CD4-positive, CD25-positive, alpha-beta regulatory T cell (primary cell): Measurements from ENCODE around the gene EDC3. TPM values are rescaled to one million over a fixed set of nuclear protein-coding genes. Genes with fewer than 3 reads are reported as not detected.
"Not testable (repeated sequence)": the region's sequence is repeated elsewhere in the genome, so short reads cannot be mapped to it uniquely, and the experiment has no call there.

Source experiments
- ATAC-seq, 2 donors: fragments of 150-1000 bp; cut with Tn5 transposase; one replicate each; pipeline ENCODE4 v1.10.0; 2021; ENCODE audit warnings: low read depth in 2 of 2, moderate number of reproducible peaks in 2 of 2, moderate library complexity in 1 of 2
- DNase-seq, 3 donors: peaks; one replicate each; pipeline versions ENCODE4 v3.0.0 to v3.0.0-alpha.2; 2012 to 2022; ENCODE audit warnings: mixed read lengths in 1 of 3
- H3K27ac ChIP-seq: one replicate; pipeline ENCODE4 v1.7.0; 2013; ENCODE audit warnings: mild to moderate bottlenecking, low read length; ENCODE audit not compliant: insufficient read depth, poor library complexity, severe bottlenecking
- H3K27me3 ChIP-seq: one replicate; pipeline ENCODE4 v1.7.0; 2013; ENCODE audit warnings: low read length; ENCODE audit not compliant: control insufficient read depth, insufficient read depth
- H3K36me3 ChIP-seq: one replicate; pipeline ENCODE4 v1.7.0; 2013; ENCODE audit warnings: mild to moderate bottlenecking, low read length, moderate library complexity; ENCODE audit not compliant: control insufficient read depth, insufficient read depth
- H3K4me1 ChIP-seq: 2 replicates; pipeline ENCODE4 v1.7.0; 2013; ENCODE audit warnings: mild to moderate bottlenecking, low read length; ENCODE audit not compliant: insufficient read depth, control insufficient read depth, poor library complexity, severe bottlenecking
- H3K4me3 ChIP-seq: one replicate; pipeline ENCODE4 v1.7.0; 2013; ENCODE audit warnings: low read depth, mild to moderate bottlenecking, low read length, moderate library complexity
- H3K9me3 ChIP-seq, 2 experiments: 1 replicate in 1 of 2; 2 replicates in 1 of 2; pipeline ENCODE4 v1.7.0; 2013; ENCODE audit warnings: low read length in 2 of 2, mild to moderate bottlenecking in 1 of 2, moderate library complexity in 1 of 2; ENCODE audit not compliant: control insufficient read depth in 2 of 2
- H3K27ac Mint-ChIP-seq, 3 donors: one replicate each; pipeline ENCODE4 v1.8.0; 2020 to 2022; ENCODE audit warnings: mild to moderate bottlenecking in 3 of 3, mixed read lengths in 3 of 3, moderate library complexity in 2 of 3
- H3K27me3 Mint-ChIP-seq: one replicate; pipeline ENCODE4 v1.8.0; 2022; ENCODE audit warnings: mild to moderate bottlenecking, mixed read lengths
- H3K36me3 Mint-ChIP-seq: one replicate; pipeline ENCODE4 v1.8.0; 2020; ENCODE audit warnings: mixed read lengths
- H3K4me1 Mint-ChIP-seq, 4 donors: one replicate each; pipeline ENCODE4 v1.8.0; 2020 to 2022; ENCODE audit warnings: mixed read lengths in 4 of 4, mild to moderate bottlenecking in 1 of 4
- H3K4me3 Mint-ChIP-seq, 4 donors: one replicate each; pipeline ENCODE4 v1.8.0; 2020 to 2022; ENCODE audit warnings: mild to moderate bottlenecking in 4 of 4, mixed read lengths in 4 of 4, moderate library complexity in 3 of 4
- H3K9me3 Mint-ChIP-seq, 7 donors: one replicate each; pipeline ENCODE4 v1.8.0; 2020 to 2022; ENCODE audit warnings: mixed read lengths in 7 of 7, mild to moderate bottlenecking in 3 of 7, moderate library complexity in 2 of 7
- polyA plus RNA-seq, 4 donors: library from polyadenylated mRNA; unstranded; fragments of 300-500 nt; fragmentation: Illumina TruSeq; gene quantifications; one replicate each; pipeline ENCODE4 v1.2.3, GENCODE V29; 2021
- total RNA-seq: library from RNA; stranded (reverse); gene quantifications from one replicate; pipeline ENCODE4 v1.2.3, GENCODE V29; 2022

Gene EDC3
- total and polyA plus RNA-seq, 5 donors from 2014 or later, result 22.2 to 30.2 (median 25.9) TPM

- H3K27ac Mint-ChIP-seq, result peak overlapping the region in 1 of 3 donors; percentile 33
These were observed 62.0 kb downstream of the EDC3 start for GRCh38 chr15:74633781-74634180.

GRCh38 chr15:74632601-74633000 is 63.2 kb downstream of the EDC3 start:
- Mint-ChIP-seq H3K4me1 (peaks cover 0 to 20% (median 6%) of the 10 kb centered on the region in 4 donors), H3K27ac (no peak overlapping the region), H3K9me3 (no peaks in the 10 kb centered on the region), H3K36me3 (peaks cover 42% of the 10 kb centered on the region), H3K27me3 (no peaks in the 10 kb centered on the region), H3K4me3 (no peak overlapping the region)
- Histone ChIP-seq H3K36me3 (peaks cover 82% of the 10 kb centered on the region), H3K9me3 (no peaks in the 10 kb centered on the region), H3K4me3 (no peak overlapping the region), H3K4me1 (no peaks in the 10 kb centered on the region), H3K27ac (no peak overlapping the region), H3K27me3 (no peaks in the 10 kb centered on the region)
- ATAC-seq, result no peak
- no peak for DNase-seq

More at GRCh38 chr15:74633781-74634180, 62.0 kb downstream of the EDC3 start:
- Mint-ChIP-seq H3K9me3 (no peaks in the 10 kb centered on the region), H3K4me3 (no peak overlapping the region), H3K36me3 (peaks cover 42% of the 10 kb centered on the region), H3K4me1 (peaks cover 0 to 9% (median 6%) of the 10 kb centered on the region in 4 donors), H3K27me3 (no peaks in the 10 kb centered on the region)
- H3K4me3 ChIP-seq, result no peak overlapping the region
- DNase-seq, result no peak
- H3K9me3 ChIP-seq, result no peaks in the 10 kb centered on the region
- no peaks in the 10 kb centered on the region for H3K4me1 ChIP-seq
- H3K27me3 ChIP-seq, result no peaks in the 10 kb centered on the region
- no peak for ATAC-seq
- peaks cover 81% of the 10 kb centered on the region for H3K36me3 ChIP-seq
- H3K27ac ChIP-seq, result no peak overlapping the region

GRCh38 chr15:74631935-74632560 is 63.8 kb downstream of the EDC3 start:
- no peaks in the 10 kb centered on the region for H3K9me3 Mint-ChIP-seq
- Histone ChIP-seq H3K9me3 (no peaks in the 10 kb centered on the region), H3K27ac (no peak overlapping the region), H3K4me1 (peaks cover 4% of the 10 kb centered on the region), H3K27me3 (no peaks in the 10 kb centered on the region), H3K4me3 (no peak overlapping the region), H3K36me3 (peaks cover 82% of the 10 kb centered on the region)
- peak in 1 of 2 donors; percentile 52 for ATAC-seq
- peak overlapping the region in 2 of 3 donors; percentile 42 to 83 for H3K27ac Mint-ChIP-seq
- peaks cover 42% of the 10 kb centered on the region for H3K36me3 Mint-ChIP-seq
- peaks cover 4 to 26% (median 6%) of the 10 kb centered on the region in 4 donors for H3K4me1 Mint-ChIP-seq
- DNase-seq, result peak; percentile 26 to 70 (median 53)
- H3K4me3 Mint-ChIP-seq, result no peak overlapping the region
- H3K27me3 Mint-ChIP-seq, result no peaks in the 10 kb centered on the region

GRCh38 chr15:74631408-74631807 is 64.4 kb downstream of the EDC3 start:
- Mint-ChIP-seq H3K36me3 (peaks cover 42% of the 10 kb centered on the region), H3K4me3 (no peak overlapping the region), H3K27me3 (no peaks in the 10 kb centered on the region), H3K27ac (peak overlapping the region in 1 of 3 donors; percentile 83), H3K9me3 (no peaks in the 10 kb centered on the region), H3K4me1 (peaks cover 4 to 32% (median 9%) of the 10 kb centered on the region in 4 donors)
- Histone ChIP-seq H3K4me1 (peaks cover 10% of the 10 kb centered on the region), H3K27me3 (no peaks in the 10 kb centered on the region), H3K4me3 (no peak overlapping the region), H3K9me3 (no peaks in the 10 kb centered on the region), H3K27ac (no peak overlapping the region), H3K36me3 (peaks cover 82% of the 10 kb centered on the region)
- ATAC-seq (no peak), DNase-seq (no peak)

GRCh38 chr15:74631087-74631385 is 64.8 kb downstream of the EDC3 start:
- H3K4me1 Mint-ChIP-seq, result peaks cover 2 to 36% (median 9%) of the 10 kb centered on the region in 4 donors
- no peaks in the 10 kb centered on the region for H3K27me3 Mint-ChIP-seq
- DNase-seq, result no peak
- no peaks in the 10 kb centered on the region for H3K9me3 Mint-ChIP-seq
- no peak overlapping the region for H3K27ac Mint-ChIP-seq
- Histone ChIP-seq H3K27ac (no peak overlapping the region), H3K4me1 (peaks cover 14% of the 10 kb centered on the region), H3K36me3 (peaks cover 82% of the 10 kb centered on the region), H3K4me3 (no peak overlapping the region), H3K27me3 (no peaks in the 10 kb centered on the region), H3K9me3 (no peaks in the 10 kb centered on the region)
- H3K4me3 Mint-ChIP-seq, result no peak overlapping the region
- no peak for ATAC-seq
- H3K36me3 Mint-ChIP-seq, result peaks cover 42% of the 10 kb centered on the region

GRCh38 chr15:74630284-74631086 is 65.3 kb downstream of the EDC3 start:
- Mint-ChIP-seq H3K4me1 (peaks cover 0 to 41% (median 11%) of the 10 kb centered on the region in 4 donors), H3K27me3 (no peaks in the 10 kb centered on the region), H3K27ac (no peak overlapping the region), H3K4me3 (peak overlapping the region in 1 of 4 donors; percentile 11), H3K9me3 (no peaks in the 10 kb centered on the region), H3K36me3 (peaks cover 43% of the 10 kb centered on the region)
- Histone ChIP-seq H3K9me3 (no peaks in the 10 kb centered on the region), H3K36me3 (peaks cover 84% of the 10 kb centered on the region), H3K27me3 (no peaks in the 10 kb centered on the region), H3K27ac (no peak overlapping the region), H3K4me1 (peaks cover 16% of the 10 kb centered on the region), H3K4me3 (no peak overlapping the region)
- no peak for DNase-seq
- ATAC-seq, result no peak

- H3K9me3 Mint-ChIP-seq, H3K27me3 Mint-ChIP-seq, H3K27ac ChIP-seq, H3K27me3 ChIP-seq, H3K4me3 Mint-ChIP-seq, H3K9me3 ChIP-seq, DNase-seq, H3K27ac Mint-ChIP-seq, H3K4me3 ChIP-seq, ATAC-seq: not testable (repeated sequence)
- peaks cover 41% of the 10 kb centered on the region for H3K36me3 Mint-ChIP-seq
- peaks cover 87% of the 10 kb centered on the region for H3K36me3 ChIP-seq
- H3K4me1 ChIP-seq, result peaks cover 16% of the 10 kb centered on the region
- H3K4me1 Mint-ChIP-seq, result peaks cover 0 to 41% (median 9%) of the 10 kb centered on the region in 4 donors
These were observed 66.1 kb downstream of the EDC3 start for GRCh38 chr15:74629696-74630095.
